NOMO-1 treated with DMSO at 0.1 percent for 48 hours (cell line): Measurements from ENCODE around the gene GBA2.

Experiments
- DNase-seq: peaks from one replicate; lab custom pipeline; 2025; ENCODE audit not compliant: unreplicated experiment; lab: John Stamatoyannopoulos, UW

Gene GBA2

DNA sequence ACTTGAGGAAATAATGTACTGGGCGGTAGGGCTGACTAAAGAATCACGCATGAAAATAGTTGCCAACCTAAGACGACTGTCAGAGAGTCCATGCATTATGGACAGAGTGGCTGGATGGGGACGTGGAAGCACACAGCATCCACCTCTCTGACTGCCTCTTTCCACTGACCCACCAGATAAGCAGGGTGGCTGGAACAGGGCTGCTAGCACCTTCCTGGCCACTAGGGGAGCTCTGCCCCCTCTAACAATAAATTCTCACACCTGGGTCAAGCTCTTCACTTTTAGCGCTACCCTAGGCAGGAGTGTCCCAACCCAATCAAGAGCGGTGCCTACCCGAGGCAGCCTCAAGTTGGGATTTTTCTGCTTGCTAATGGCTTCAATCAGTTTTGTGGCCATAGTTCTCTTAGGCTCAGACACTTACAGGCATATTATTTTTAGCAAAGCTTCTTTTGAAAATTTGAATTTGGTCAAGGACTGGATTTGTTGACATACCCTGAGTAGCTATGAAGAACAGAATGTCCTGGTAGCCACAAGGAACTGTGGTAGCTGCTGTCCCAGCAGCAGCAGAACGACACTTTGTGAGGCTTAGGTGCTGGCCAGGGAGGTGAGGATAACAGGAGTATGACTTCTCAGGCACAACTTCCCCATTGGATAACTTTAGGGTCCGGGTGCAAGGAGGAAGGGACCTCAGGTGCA is 52.4 kb downstream of the GBA2 start:
- peak; percentile 44 for DNase-seq

DNA sequence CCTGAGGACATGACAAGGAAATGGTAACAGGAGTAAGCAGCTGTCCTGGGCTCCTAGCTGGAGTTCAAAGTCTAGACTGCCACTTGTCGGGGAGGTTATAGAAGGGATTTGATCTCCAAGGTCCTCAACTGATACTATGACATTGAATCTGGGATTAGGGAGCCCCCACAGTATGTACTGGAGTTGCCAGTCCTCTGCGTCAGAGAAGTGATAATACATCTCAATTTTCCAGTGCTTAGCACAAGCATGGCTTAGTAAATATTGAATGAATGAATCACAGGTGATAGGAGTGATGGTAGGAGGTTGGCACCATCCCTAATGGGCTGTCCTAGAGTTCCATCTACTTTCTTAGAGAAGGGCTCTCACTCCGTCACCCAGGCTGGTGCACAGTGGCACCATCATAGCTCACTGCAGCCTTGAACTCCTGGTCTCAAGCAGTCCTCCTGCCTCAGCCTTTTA is 53.1 kb downstream of the GBA2 start:
- no peak for DNase-seq

GRCh38 chr9:35691757-35692301 is 57.2 kb downstream of the GBA2 start:
- DNase-seq: no peak

GRCh38 chr9:35691334-35691650 is 57.7 kb downstream of the GBA2 start:
- DNase-seq: peak; percentile 38

DNA sequence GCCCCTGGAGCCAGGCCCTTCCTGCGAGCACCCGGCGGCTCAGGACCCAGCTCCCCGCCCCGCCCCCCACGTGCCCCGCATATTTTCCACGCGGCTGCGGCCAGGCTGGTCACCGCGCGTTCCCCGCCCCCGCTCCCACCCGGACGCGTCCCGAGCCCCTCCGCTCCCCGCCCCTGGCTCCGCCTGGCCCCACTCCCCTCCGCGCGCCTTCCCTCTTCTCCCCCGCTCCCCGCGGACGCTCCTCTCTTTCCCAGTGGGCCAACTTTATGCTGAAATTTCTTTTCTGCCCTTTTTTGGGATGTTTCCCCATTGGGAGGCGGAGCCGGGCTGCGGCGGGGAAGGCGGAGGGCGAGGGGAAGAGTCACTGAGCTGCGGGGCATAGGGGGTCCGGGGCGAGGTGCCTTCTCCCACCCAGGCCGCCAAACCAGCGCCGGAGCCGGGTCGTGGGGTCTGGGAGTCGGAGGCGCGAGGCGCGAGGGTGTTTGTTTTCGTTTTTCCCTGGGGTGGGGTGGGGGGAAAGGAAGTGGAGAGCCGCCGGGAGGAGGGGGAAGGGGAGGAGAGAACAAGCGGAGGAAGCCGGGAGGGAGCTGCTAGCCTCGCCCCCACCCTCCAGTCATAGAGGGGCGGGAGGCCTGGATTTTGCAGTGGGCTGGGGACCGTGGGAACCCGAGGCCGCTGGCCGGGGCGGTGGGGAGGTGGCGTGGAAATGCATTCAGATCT is 58.3 kb downstream of the GBA2 start:
- DNase-seq: peak; percentile 37

GRCh38 chr9:35690294-35690613 is 58.8 kb downstream of the GBA2 start:
- DNase-seq: no peak

- no peak for DNase-seq
These were observed 59.3 kb downstream of the GBA2 start, which contains the start of gene TPM2 for GRCh38 chr9:35689542-35690293. TPM2 (minus strand) TSS chr9:35689925; CDS start chr9:35689817, 108 bp downstream.

DNA sequence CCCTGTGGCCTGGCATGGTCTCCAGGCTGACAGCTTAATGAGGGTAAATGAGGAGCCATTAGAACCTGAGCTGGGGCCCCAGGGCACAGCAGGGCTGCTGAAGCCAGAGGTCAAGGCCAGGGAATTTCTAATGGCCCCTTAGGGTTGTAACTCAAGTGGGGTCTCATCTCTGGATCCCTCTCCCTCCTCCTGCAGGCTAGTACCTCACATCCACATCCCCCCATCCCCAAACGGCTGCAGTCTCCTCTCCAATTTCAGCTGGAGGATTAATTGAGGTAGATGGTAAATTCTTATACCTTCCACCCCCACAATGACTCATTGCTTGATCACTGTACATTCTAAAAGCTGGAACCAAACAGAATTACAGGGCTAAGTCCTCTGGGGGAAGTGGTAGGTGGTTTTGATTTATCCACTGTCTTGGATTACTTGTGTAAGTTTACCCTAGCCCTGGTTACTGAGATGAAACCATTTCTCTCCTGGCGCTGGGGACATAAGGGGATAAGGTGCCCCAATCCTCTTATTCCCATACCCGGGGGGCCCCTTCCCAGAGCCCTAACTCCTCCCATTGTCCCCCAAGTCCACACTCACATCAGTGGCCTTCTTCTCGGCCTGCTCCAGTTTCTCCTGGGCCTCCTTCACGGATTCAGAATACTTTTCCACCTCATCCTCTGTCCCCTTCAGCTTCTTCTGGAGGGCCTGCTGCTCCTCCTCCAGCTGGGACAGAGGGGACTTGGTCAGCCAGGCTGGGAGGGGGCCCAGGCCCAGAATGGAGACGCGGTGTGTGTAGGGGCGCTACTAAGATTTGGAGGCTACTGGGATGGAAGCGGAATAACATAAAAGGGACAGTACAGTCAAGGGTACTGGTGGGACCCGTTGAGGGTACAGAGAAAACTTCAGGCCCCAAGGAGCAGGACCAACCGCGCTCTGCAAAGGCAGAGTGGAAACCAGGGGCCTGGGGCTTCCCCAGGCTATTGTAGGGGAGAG is 60.2 kb downstream of the GBA2 start:
- peak; percentile 8 for DNase-seq

GRCh38 chr9:35687972-35688557 is 61.0 kb downstream of the GBA2 start:
- no peak for DNase-seq

DNA sequence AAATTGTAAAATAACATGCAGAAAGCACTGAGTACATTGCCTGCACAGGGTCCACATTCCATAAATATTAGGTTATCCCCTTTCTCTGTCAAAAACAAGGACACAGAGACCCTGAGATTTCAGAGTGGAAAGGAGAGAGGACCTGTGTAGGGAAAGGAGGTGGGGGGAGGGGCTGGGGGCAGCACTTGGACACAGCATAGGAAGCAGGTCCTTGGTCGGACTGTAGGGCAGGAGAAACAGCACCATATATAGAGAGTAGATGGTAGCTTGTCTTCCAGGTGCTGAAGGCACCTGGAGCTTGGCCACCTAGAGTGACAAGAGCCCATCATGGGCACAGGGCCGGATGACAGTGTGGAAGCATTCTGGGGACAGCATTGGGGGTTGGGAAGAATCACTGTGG is 61.7 kb downstream of the GBA2 start:
- no peak for DNase-seq
